Left renal cortex interstitium (tissue), 4 donors: ENCODE data around the gene MTMR6. TPM values are rescaled to one million over a fixed set of nuclear protein-coding genes. Genes with fewer than 3 reads are reported as not detected.
A peak's percentile ranks its signal among the peaks of the same experiment; 100 is the strongest.

ENCODE experiments used
- DNase-seq, 4 donors: peaks; one replicate each; pipeline ENCODE4 v3.0.0-alpha.2; 2013; ENCODE audit warnings: low read depth in 4 of 4, low spot score in 2 of 4, missing footprints in 1 of 4
- polyA plus RNA-seq, 4 donors: library from polyadenylated mRNA; unstranded; fragments of 120-200 nt; gene quantifications; one replicate each; pipeline ENCODE4 v1.2.1, GENCODE V29; 2013; ENCODE audit not compliant: insufficient read length in 4 of 4

Gene MTMR6
- polyA plus RNA-seq, 4 donors = 17.4 to 20.7 (median 20.4) TPM

DNA sequence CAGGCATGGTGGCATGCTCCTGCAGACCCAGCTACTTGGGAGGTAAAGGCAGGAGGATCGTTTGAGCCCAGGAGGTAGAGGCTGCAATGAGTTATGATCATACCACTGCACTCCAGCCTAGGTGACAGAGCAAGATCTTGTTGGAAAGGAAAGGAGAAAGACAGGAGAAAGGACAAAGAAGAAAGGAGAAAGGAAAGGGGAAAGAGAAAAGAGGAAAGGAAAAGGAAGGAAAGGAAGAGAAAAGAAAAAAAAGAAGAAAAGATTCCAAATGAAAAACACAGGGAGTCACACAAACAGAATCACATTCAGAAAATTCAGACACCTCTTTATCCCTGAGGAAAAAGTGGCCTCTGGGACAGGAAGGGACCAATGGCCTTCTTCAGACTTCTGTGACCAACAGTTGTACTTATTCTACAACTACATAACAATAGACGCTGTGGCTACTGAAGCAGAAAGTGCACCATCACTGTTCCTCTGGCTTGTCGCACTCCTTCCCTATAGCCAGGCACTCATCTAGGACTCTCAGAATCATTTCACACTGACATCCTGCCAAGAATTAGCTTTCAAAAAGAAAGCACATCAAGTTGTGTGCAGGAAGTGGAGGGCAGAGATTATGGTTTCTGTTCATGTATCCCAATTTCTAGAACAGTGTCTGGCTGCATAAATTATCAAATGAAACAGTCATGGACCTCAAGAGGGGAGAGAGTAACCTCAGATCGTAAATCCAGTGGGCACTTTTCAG lies 5.9 kb downstream of the MTMR6 start:
- DNase-seq = no peak

DNA sequence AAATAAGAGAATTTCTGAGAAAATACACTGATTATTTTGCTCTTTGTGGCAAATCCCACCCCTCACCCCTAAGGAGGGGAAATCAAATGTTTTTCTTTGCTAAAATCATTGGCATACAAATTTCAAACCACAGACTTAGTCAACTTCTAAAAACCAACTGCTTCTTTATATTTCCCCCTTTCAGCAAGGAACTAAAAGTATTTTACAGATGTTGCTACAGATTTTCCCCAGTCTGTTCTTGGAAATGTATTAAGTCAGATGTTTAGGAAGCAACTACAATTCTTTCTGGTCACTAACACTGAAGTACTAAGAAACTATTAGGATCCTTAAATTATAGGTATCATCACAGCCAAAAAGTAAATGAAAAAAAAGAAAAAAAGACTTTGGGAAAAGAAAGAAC lies 6.9 kb downstream of the MTMR6 start:
- DNase-seq = no peak

DNA sequence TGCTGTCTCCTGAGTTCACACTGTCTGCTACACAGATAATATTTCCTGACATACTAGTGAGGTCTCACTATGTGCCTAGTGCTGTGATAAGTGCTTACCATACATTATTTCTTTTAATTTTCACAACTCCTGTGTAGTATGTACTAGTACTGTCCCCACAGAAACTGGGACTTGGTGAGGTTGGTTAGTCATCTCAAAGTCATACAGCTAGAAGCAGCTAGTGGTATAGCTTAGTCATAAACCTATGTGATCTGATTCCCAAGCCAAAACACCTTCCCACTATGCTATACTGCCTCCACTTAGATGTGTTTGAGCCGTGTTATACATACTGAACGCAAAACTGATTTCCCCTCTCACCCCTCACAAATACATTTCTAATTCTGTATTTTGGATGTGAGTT lies 10.5 kb downstream of the MTMR6 start:
- no peak for DNase-seq

DNA sequence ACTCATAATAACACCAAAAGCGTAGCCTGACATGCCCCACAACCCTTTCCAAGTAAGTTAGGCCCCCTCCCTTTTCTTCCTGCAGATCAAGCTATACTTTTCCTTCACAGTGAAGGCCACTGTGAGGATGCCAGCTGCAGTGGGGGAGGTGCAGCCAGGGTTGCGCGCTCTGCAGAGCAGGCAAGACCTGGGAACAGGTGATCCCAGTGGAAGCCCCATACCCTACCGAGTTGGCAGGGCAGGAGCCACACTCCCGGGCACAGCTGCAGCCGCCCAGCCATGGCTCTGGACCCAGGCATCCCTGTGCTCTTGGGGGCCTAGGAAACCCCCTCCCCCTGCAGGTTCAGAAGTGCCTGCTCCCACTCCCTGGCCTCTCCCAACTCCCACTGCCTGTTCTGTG lies 18.7 kb downstream of the MTMR6 start:
- DNase-seq = no peak

DNA sequence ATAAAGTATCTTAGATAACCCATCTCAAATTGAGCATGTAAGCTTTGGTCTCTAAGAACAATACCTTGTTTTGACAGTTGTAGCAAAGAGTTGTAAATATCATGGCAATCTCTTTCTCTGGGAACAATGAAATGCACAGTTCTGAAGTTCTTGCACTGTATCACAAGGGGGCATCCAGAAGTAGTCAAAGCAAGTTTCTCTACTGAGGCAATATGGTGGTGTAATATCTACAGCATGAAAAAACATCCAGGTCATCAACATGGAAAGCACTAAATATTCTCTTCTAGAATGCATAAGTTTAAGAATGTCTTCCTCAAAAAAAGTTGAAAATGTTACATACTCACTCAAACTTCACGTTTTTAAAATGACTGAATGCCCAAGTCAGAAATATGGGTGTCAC lies 19.6 kb downstream of the MTMR6 start:
- DNase-seq = no peak

- no peak for DNase-seq
These were observed 20.6 kb downstream of the MTMR6 start for GRCh38 chr13:25266706-25267105.

GRCh38 chr13:25262261-25262660 lies 25.0 kb downstream of the MTMR6 start:
- DNase-seq = no peak

- DNase-seq = no peak
These were observed 33.6 kb downstream of the MTMR6 start for GRCh38 chr13:25253702-25254101.

GRCh38 chr13:25252752-25253151 lies 34.5 kb downstream of the MTMR6 start:
- no peak for DNase-seq

- DNase-seq = no peak
These were observed 35.1 kb downstream of the MTMR6 start for GRCh38 chr13:25252225-25252624.

GRCh38 chr13:25249001-25249543 lies 38.2 kb downstream of the MTMR6 start:
- DNase-seq = peak in 1 of 4 donors; percentile 20

DNA sequence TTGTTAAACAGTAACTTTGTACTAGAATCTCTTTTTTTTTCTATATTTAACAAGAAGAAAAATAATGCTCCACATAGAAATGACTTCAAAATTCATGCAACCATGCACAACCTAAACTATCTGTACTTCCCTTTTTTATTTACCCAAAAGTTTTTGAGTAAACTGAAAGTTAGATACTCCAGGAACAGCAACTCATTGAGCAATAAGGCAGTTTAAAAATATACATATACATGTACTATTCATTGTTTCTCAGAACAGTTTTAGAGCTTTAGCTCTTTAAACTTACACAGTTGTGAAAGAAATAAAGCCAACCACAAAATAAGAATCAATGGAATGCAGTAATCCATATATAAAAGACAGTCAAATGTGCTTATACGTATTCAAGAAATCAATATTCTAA lies 39.2 kb downstream of the MTMR6 start:
- DNase-seq = no peak

DNA sequence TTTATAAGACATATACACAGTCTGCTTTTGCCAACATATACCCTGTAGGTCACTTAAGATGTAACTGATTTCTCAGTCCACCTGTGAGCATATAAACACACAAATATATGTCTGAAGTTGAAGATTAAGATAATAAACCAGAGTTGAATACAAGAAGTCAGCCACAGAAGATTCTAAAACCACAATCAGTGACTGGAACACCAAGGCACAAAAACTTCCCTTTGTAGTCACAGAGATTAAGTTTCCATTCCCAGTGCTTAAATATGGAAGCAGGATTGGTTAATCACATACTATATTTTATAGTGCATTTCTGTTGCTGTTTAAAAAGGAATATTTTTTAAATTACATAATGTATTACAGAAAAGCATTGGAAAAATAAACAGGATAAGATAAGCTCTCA lies 39.9 kb downstream of the MTMR6 start:
- no peak for DNase-seq

GRCh38 chr13:25244123-25244522 lies 43.2 kb downstream of the MTMR6 start:
- no peak for DNase-seq

GRCh38 chr13:25242956-25243355 lies 44.3 kb downstream of the MTMR6 start:
- DNase-seq = no peak

DNA sequence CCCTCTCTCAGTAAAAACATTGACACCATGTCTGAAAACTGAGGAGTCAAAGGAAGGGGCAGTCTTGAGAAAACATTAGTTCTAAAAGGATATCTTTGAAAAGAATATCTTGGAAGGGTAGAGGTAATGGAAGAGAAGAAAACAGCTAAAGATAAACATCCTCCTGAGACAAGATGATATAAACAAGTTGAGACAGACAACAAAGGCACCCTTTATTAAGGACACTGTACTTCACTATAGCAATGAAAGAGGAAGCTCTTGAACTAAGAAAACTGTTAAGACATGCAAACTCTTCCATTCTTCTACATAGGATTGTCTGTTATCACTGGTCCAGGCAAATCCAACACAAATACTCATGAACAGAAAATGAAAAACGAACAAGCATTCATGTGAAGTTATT lies 46.3 kb downstream of the MTMR6 start:
- DNase-seq = no peak

DNA sequence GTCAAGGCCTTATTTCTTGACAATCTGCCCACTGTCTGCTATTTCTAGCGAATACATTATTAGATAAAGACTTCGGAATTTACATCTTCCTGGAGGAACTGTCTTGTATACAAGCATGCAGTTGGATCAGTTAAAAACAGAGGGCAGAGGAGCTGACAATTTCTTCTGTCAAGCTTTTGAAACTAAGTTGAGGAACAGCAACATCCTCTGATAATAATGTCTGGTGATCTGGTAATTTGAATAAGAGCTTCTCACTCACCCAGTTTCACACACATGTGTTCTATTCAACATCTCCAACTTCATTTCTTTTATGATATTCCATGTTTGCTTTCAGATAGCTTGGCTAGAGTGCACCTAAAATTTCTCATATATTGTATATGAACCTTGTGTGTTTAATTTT lies 50.2 kb downstream of the MTMR6 start:
- DNase-seq = no peak

DNA sequence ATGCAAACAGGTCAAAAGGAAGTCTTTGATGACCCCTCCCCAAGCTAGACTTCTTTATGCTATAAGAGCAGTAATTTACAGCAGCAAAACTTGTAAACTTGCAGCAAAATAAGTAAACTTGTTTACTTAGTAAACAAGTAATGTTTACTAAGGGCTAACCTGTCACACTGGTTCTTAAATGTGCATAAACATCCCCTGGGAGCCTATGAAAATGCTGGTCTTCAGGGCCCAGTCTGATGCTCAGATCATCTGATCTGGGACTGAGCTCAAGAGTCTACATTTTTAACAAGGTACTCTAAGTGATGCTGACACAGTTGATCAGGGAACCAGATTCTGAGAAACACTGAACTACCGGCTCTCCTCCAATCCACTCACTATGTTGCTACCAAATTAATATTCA lies 53.4 kb downstream of the MTMR6 start:
- DNase-seq = no peak

DNA sequence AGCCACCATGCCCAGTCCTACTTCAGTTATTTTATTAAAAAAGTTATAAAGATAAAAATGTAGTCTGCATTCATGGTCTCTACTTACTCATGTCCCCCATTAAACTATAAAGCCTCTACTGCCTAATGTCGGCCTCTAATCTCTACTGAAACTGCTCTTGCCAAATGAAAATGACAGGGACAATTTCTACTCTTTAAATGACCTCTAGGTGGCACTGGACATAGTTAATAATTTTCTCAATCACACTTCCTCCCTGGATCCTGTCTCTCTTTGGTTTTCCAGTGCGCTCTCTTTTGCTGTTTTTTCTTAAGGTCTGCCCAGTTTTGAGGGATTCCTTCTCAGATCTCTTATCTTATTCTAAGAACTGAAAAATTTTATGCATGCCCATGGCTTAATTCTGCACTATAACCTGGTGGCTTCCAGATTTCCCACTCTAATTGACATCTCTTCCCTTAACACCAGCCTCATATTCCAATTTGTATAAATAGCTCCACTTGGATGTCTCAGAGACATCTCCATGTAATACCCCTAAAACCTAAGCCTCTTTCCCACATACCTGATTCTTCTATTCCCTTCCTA lies 54.3 kb downstream of the MTMR6 start:
- DNase-seq = no peak

DNA sequence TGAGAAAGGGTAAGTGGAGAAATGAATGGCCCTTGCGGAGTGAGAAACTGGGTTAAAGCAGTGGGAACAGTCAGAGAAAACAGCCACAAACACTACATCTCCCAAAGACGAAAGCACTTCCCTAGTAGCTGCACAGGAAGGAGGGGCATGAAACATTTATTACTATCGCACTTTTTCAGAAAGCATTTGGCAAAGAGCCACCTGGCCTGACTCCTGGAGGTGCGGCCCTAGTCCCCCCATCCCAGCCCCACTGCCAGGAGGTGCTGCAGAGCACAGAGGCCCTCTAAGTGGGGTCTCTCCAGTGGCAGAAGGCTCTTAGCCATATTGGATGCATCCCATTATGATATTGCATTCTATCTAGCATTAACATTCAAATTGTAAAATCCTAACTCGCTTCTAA lies 55.8 kb downstream of the MTMR6 start:
- DNase-seq = no peak

- no peak for DNase-seq
These were observed 59.6 kb downstream of the MTMR6 start for GRCh38 chr13:25227690-25228089.

- DNase-seq = no peak
These were observed 61.3 kb downstream of the MTMR6 start for GRCh38 chr13:25225970-25226369.
